ENCODE data around the gene CKB.

GRCh38 chr14:103532216-103533136, 9.8 kb upstream of the CKB start:
- TF ChIP-seq EZH2phosphoT487 (IDR thresholded peaks at IDR 0.05; ENCODE audit: low read length), result no peak
- TF ChIP-seq CTCF (IDR thresholded peaks at IDR 0.05; ENCODE audit: low read length), result no peak

All from MM.1S (cell line).